ENCODE measurements around the gene P2RX4. TPM values are rescaled to one million over a fixed set of nuclear protein-coding genes. Genes with fewer than 3 reads are reported as not detected.

The P2RX4 gene
- total RNA-seq, 2 donors from 2014 or later: 11.5 to 21.1 TPM

DNA sequence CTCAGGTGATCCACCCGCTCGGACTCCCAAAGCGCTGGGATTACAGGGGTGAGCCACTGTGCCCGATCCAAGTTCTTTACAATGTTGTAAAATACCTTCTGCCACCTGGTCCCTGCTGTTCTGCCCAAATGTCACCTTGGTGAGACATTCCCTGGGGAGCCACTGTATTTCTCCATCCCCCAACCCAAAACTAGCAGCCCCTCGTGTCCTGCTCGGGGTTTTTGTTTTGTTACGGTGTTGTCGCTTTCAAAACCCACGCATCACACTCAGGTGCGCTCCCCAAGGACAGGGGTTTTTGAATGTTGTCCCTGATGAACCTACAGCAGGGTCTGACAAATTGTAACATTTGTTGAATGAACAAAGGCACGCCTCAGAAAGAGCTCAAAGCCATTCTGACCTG is 49.1 kb downstream of the P2RX4 start:
- TF ChIP-seq, protein P1, sequence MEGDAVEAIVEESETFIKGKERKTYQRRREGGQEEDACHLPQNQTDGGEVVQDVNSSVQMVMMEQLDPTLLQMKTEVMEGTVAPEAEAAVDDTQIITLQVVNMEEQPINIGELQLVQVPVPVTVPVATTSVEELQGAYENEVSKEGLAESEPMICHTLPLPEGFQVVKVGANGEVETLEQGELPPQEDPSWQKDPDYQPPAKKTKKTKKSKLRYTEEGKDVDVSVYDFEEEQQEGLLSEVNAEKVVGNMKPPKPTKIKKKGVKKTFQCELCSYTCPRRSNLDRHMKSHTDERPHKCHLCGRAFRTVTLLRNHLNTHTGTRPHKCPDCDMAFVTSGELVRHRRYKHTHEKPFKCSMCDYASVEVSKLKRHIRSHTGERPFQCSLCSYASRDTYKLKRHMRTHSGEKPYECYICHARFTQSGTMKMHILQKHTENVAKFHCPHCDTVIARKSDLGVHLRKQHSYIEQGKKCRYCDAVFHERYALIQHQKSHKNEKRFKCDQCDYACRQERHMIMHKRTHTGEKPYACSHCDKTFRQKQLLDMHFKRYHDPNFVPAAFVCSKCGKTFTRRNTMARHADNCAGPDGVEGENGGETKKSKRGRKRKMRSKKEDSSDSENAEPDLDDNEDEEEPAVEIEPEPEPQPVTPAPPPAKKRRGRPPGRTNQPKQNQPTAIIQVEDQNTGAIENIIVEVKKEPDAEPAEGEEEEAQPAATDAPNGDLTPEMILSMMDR (conservative IDR thresholded peaks at IDR 0.05): no peak
- Mint-ChIP-seq H3K27me3 (ENCODE audit: insufficient read depth) (no peaks in the 10 kb centered on the region), H3K4me1 (no peaks in the 10 kb centered on the region), H3K27ac (no peak overlapping the region), H3K36me3 (ENCODE audit: low read depth) (peaks cover 81% of the 10 kb centered on the region), H3K4me3 (no peak overlapping the region), H3K9me3 (no peaks in the 10 kb centered on the region)
- no peak overlapping the region for H3K4me3 ChIP-seq (ENCODE audit: low read length)
- H3K4me1 ChIP-seq (ENCODE audit: control insufficient read depth, insufficient read depth, low read length): no peaks in the 10 kb centered on the region
- no peak overlapping the region for H3K9ac ChIP-seq (ENCODE audit: extremely low read depth, low read length, poor library complexity, severe bottlenecking)
- no peak overlapping the region for H3K27ac ChIP-seq (ENCODE audit: low read depth, low read length)
- H3K9me3 ChIP-seq (ENCODE audit: control insufficient read depth, low read length): no peaks in the 10 kb centered on the region
- H3K36me3 ChIP-seq (ENCODE audit: control insufficient read depth, insufficient read depth, low read length): peaks cover 70% of the 10 kb centered on the region
- H3K27me3 ChIP-seq (ENCODE audit: control insufficient read depth, insufficient read depth, low read length, poor library complexity, severe bottlenecking): no peaks in the 10 kb centered on the region
- no peak for DNase-seq
- 95 to 96% methylated on average over 11 of the region's 11 CpGs for WGBS, 2 experiments (ENCODE audit: insufficient coverage in 1 of 2, insufficient read length in 1 of 2)

DNA sequence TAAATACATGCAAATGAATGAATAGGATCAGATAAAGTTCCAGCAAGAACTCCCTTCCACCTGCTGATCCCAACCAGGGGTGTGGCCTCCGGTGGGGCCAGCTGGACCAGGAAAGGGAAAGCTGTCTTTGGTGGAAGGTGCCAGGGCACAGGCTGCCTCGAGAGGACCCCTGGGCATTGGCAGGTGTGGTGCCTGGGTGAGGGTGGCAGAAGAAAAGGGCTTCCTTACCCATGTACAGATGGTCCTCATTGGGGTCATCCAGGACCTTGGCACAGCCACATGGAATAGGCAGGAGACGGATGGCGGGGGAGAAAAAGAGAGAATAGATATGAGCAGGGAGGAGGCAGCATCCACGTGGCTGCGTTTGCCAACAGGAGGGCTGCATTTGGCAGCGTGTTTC is 50.2 kb downstream of the P2RX4 start:
- no peak for DNase-seq
- no peak overlapping the region for H3K27ac ChIP-seq (ENCODE audit: low read depth, low read length)
- H3K36me3 ChIP-seq (ENCODE audit: control insufficient read depth, insufficient read depth, low read length): peaks cover 67% of the 10 kb centered on the region
- H3K27me3 Mint-ChIP-seq (ENCODE audit: insufficient read depth): no peaks in the 10 kb centered on the region
- TF ChIP-seq, protein P1 (conservative IDR thresholded peaks at IDR 0.05): no peak
- no peaks in the 10 kb centered on the region for H3K27me3 ChIP-seq (ENCODE audit: control insufficient read depth, insufficient read depth, low read length, poor library complexity, severe bottlenecking)
- H3K9me3 Mint-ChIP-seq: no peaks in the 10 kb centered on the region
- no peak overlapping the region for H3K4me3 Mint-ChIP-seq
- no peaks in the 10 kb centered on the region for H3K4me1 ChIP-seq (ENCODE audit: control insufficient read depth, insufficient read depth, low read length)
- 91 to 98% methylated on average over 4 to 7 of the region's 7 CpGs for WGBS, 2 experiments (ENCODE audit: insufficient coverage in 1 of 2, insufficient read length in 1 of 2)
- no peak overlapping the region for H3K4me3 ChIP-seq (ENCODE audit: low read length)
- peak overlapping the region; percentile 11 for H3K27ac Mint-ChIP-seq
- H3K36me3 Mint-ChIP-seq (ENCODE audit: low read depth): peaks cover 78% of the 10 kb centered on the region
- H3K4me1 Mint-ChIP-seq: no peaks in the 10 kb centered on the region
- no peak overlapping the region for H3K9ac ChIP-seq (ENCODE audit: extremely low read depth, low read length, poor library complexity, severe bottlenecking)
- H3K9me3 ChIP-seq (ENCODE audit: control insufficient read depth, low read length): no peaks in the 10 kb centered on the region

- no peak overlapping the region for H3K27ac ChIP-seq (ENCODE audit: low read depth, low read length)
- H3K27me3 ChIP-seq (ENCODE audit: control insufficient read depth, insufficient read depth, low read length, poor library complexity, severe bottlenecking): no peaks in the 10 kb centered on the region
- H3K9me3 Mint-ChIP-seq: no peaks in the 10 kb centered on the region
- peaks cover 82% of the 10 kb centered on the region for H3K36me3 Mint-ChIP-seq (ENCODE audit: low read depth)
- H3K9me3 ChIP-seq (ENCODE audit: control insufficient read depth, low read length): no peaks in the 10 kb centered on the region
- H3K4me1 ChIP-seq (ENCODE audit: control insufficient read depth, insufficient read depth, low read length): no peaks in the 10 kb centered on the region
- H3K4me3 ChIP-seq (ENCODE audit: low read length): no peak overlapping the region
- H3K4me1 Mint-ChIP-seq: no peaks in the 10 kb centered on the region
- H3K36me3 ChIP-seq (ENCODE audit: control insufficient read depth, insufficient read depth, low read length): peaks cover 72% of the 10 kb centered on the region
- H3K9ac ChIP-seq (ENCODE audit: extremely low read depth, low read length, poor library complexity, severe bottlenecking): no peak overlapping the region
- no peak overlapping the region for H3K4me3 Mint-ChIP-seq
- peak overlapping the region; percentile 67 for H3K27ac Mint-ChIP-seq
- H3K27me3 Mint-ChIP-seq (ENCODE audit: insufficient read depth): no peaks in the 10 kb centered on the region
- 94 to 95% methylated on average over 4 to 6 of the region's 6 CpGs for WGBS, 2 experiments (ENCODE audit: insufficient coverage in 1 of 2, insufficient read length in 1 of 2)
- TF ChIP-seq, protein P1 (conservative IDR thresholded peaks at IDR 0.05): no peak
- no peak for DNase-seq
Measured at GRCh38 chr12:121261398-121261797, 51.5 kb downstream of the P2RX4 start.
